Transverse colon (tissue), 3 donors: Measurements from ENCODE around the gene DNAJC1.
"Not testable (repeated sequence)": the region's sequence is repeated elsewhere in the genome, so short reads cannot be mapped to it uniquely, and the experiment has no call there.

Experiments
- CTCF ChIP-seq, 5 experiments: fragments of 200-600 bp in 3 of 5; fragments of 450-650 bp in 2 of 5; sonication (generic) in 3 of 5; IDR thresholded peaks; 1 replicate in 2 of 5; 2 replicates in 3 of 5; pipeline ENCODE4 v1.5.1; 2016 to 2017; ENCODE audit warnings: antibody characterized with exemption in 5 of 5, inconsistent platforms in 3 of 5, mild to moderate bottlenecking in 2 of 5, moderate library complexity in 1 of 5
- EP300 ChIP-seq: sonication (generic); formaldehyde crosslinking; IDR thresholded peaks from one replicate; pipeline ENCODE4 v1.6.1; 2017; ENCODE audit warnings: antibody characterized with exemption, low read depth
- POLR2A ChIP-seq: fragments of 450-650 bp; IDR thresholded peaks from one replicate; pipeline ENCODE4 v1.6.1; 2016; ENCODE audit warnings: antibody characterized with exemption, mild to moderate bottlenecking, moderate library complexity

- TF ChIP-seq CTCF (IDR thresholded peaks at IDR 0.05); EP300; POLR2A: not testable (repeated sequence)
Measured at GRCh38 chr10:21834574-21834973, 169.0 kb downstream of the DNAJC1 start.
